Measurements from ENCODE around the gene JUP. TPM values are rescaled to one million over a fixed set of nuclear protein-coding genes. Genes with fewer than 3 reads are reported as not detected.

The JUP gene
- total RNA-seq, 4 donors from 2014 or later = 24.5 to 56.6 (median 46.4) TPM

- intact Hi-C loops (cut with DNase I) = no loop called here
- H3K4me1 ChIP-seq = peaks cover 50 to 56% (median 55%) of the 10 kb centered on the region in 4 donors
- TF ChIP-seq POLR2AphosphoS5 (IDR thresholded peaks at IDR 0.05) = no peak
- no peak for TF ChIP-seq POLR2A (IDR thresholded peaks at IDR 0.05; ENCODE audit: low read depth)
- no peaks in the 10 kb centered on the region for H3K9me3 ChIP-seq
- peak overlapping the region; percentile 60 to 80 (median 66) for H3K27ac ChIP-seq (replicated peaks in 1 of 4)
- H3K36me3 ChIP-seq = no peaks in the 10 kb centered on the region
- WGBS = 29% methylated on average over 13 of the region's 13 CpGs
- H3K27me3 ChIP-seq = peaks cover 5 to 51% (median 16%) of the 10 kb centered on the region in 4 donors
- peak overlapping the region; percentile 55 to 69 (median 61) for H3K4me3 ChIP-seq
- DNase-seq (ENCODE audit: extremely low spot score) = no peak
Observed at GRCh38 chr17:41785091-41785858, 1.2 kb downstream of the JUP start.

- WGBS = 35% methylated on average over 6 of the region's 6 CpGs
- no peaks in the 10 kb centered on the region for H3K36me3 ChIP-seq
- peaks cover 5 to 51% (median 16%) of the 10 kb centered on the region in 4 donors for H3K27me3 ChIP-seq
- intact Hi-C loops (cut with DNase I) = no loop called here
- H3K4me3 ChIP-seq = peak overlapping the region; percentile 55 to 69 (median 61)
- peaks cover 50 to 65% (median 59%) of the 10 kb centered on the region in 4 donors for H3K4me1 ChIP-seq
- peak overlapping the region; percentile 25 to 80 (median 62) for H3K27ac ChIP-seq (replicated peaks in 1 of 4)
- H3K9me3 ChIP-seq = no peaks in the 10 kb centered on the region
- TF ChIP-seq CTCF (IDR thresholded peaks at IDR 0.05) (no peak), POLR2A (IDR thresholded peaks at IDR 0.05; ENCODE audit: low read depth) (no peak), EP300 (IDR thresholded peaks at IDR 0.05) (no peak), POLR2AphosphoS5 (IDR thresholded peaks at IDR 0.05) (no peak)
- no peak for DNase-seq (ENCODE audit: extremely low spot score)
Observed at GRCh38 chr17:41784207-41784744, 2.2 kb downstream of the JUP start.

- Histone ChIP-seq H3K27ac (replicated peaks in 1 of 4) (peak overlapping the region; percentile 2 to 50 (median 30)), H3K4me3 (no peak overlapping the region), H3K9me3 (no peaks in the 10 kb centered on the region), H3K36me3 (no peaks in the 10 kb centered on the region), H3K4me1 (peaks cover 63 to 84% (median 75%) of the 10 kb centered on the region in 4 donors), H3K27me3 (peaks cover 5 to 51% (median 16%) of the 10 kb centered on the region in 4 donors)
- no peak for DNase-seq (ENCODE audit: extremely low spot score)
- WGBS = 57% methylated on average over 4 of the region's 4 CpGs
- no peak for TF ChIP-seq EP300 (IDR thresholded peaks at IDR 0.05)
- no peak for TF ChIP-seq CTCF (IDR thresholded peaks at IDR 0.05)
- no peak for TF ChIP-seq POLR2AphosphoS5 (IDR thresholded peaks at IDR 0.05)
- TF ChIP-seq POLR2A (IDR thresholded peaks at IDR 0.05; ENCODE audit: low read depth) = no peak
- intact Hi-C loops (cut with DNase I) = no loop called here
Observed at GRCh38 chr17:41782142-41782541, 4.4 kb downstream of the JUP start.

- H3K27me3 ChIP-seq = peaks cover 5 to 46% (median 16%) of the 10 kb centered on the region in 4 donors
- WGBS = 82% methylated on average over 13 of the region's 13 CpGs
- peak overlapping the region; percentile 12 to 50 (median 44) for H3K27ac ChIP-seq (replicated peaks in 1 of 4)
- no peak for TF ChIP-seq CTCF (IDR thresholded peaks at IDR 0.05)
- TF ChIP-seq EP300 (IDR thresholded peaks at IDR 0.05) = no peak
- no peak for TF ChIP-seq POLR2AphosphoS5 (IDR thresholded peaks at IDR 0.05)
- no peak for TF ChIP-seq POLR2A (IDR thresholded peaks at IDR 0.05; ENCODE audit: low read depth)
- peaks cover 66 to 90% (median 78%) of the 10 kb centered on the region in 4 donors for H3K4me1 ChIP-seq
- no peak overlapping the region for H3K4me3 ChIP-seq
- no peaks in the 10 kb centered on the region for H3K36me3 ChIP-seq
- no peak for DNase-seq (ENCODE audit: extremely low spot score)
- no peaks in the 10 kb centered on the region for H3K9me3 ChIP-seq
- intact Hi-C loops (cut with DNase I) = no loop called here
Observed at GRCh38 chr17:41781404-41782110, 5.0 kb downstream of the JUP start.

- TF ChIP-seq EP300 (IDR thresholded peaks at IDR 0.05) (no peak), POLR2AphosphoS5 (IDR thresholded peaks at IDR 0.05) (no peak), POLR2A (IDR thresholded peaks at IDR 0.05; ENCODE audit: low read depth) (no peak), CTCF (IDR thresholded peaks at IDR 0.05) (no peak)
- Histone ChIP-seq H3K36me3 (no peaks in the 10 kb centered on the region), H3K9me3 (no peaks in the 10 kb centered on the region), H3K4me1 (peaks cover 66 to 96% (median 78%) of the 10 kb centered on the region in 4 donors), H3K27me3 (peaks cover 0 to 30% (median 3%) of the 10 kb centered on the region in 4 donors), H3K27ac (replicated peaks in 1 of 4) (no peak overlapping the region), H3K4me3 (no peak overlapping the region)
- no peak for DNase-seq (ENCODE audit: extremely low spot score)
- intact Hi-C loops (cut with DNase I) = no loop called here
- WGBS = 100% methylated on average over 1 of the region's 1 CpG
Observed at GRCh38 chr17:41779954-41780353, 6.6 kb downstream of the JUP start.
